Measurements from ENCODE around the gene ECHS1. TPM values are rescaled to one million over a fixed set of nuclear protein-coding genes. Genes with fewer than 3 reads are reported as not detected.

Gene ECHS1
- total RNA-seq, 2 experiments from 2014 or later = 50.7 to 51.4 TPM

DNA sequence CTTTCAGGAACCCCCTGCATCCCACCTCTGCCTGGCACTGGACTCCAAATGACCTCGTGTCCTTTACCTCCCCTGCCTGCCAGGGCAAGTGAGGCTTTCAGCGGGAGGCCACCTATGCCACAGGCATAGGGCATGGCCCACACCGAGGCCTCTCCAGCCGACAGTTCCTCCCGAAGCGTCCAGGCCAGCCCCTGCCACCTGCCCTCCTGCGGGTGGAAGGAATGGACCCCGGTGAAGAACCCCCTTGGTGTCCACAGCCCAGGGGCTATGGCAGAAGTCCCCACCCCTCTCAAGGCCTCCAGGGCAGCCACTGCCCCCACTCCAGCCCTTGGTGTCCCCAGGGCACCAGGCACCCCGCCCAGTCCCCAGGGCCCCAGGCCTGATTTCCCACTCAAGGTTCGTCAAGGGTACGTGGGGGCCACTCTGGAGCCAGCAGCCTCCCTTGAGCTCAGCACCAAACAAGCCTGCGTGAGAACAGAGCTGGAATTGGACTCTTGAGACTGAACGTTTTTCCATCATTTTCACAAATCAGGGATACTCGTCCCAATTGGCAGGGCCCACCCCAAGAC is 18.4 kb downstream of the ECHS1 start:
- H3K27ac Mint-ChIP-seq = no peak overlapping the region
- DNase-seq = no peak
- TF ChIP-seq, protein P1, sequence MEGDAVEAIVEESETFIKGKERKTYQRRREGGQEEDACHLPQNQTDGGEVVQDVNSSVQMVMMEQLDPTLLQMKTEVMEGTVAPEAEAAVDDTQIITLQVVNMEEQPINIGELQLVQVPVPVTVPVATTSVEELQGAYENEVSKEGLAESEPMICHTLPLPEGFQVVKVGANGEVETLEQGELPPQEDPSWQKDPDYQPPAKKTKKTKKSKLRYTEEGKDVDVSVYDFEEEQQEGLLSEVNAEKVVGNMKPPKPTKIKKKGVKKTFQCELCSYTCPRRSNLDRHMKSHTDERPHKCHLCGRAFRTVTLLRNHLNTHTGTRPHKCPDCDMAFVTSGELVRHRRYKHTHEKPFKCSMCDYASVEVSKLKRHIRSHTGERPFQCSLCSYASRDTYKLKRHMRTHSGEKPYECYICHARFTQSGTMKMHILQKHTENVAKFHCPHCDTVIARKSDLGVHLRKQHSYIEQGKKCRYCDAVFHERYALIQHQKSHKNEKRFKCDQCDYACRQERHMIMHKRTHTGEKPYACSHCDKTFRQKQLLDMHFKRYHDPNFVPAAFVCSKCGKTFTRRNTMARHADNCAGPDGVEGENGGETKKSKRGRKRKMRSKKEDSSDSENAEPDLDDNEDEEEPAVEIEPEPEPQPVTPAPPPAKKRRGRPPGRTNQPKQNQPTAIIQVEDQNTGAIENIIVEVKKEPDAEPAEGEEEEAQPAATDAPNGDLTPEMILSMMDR (IDR thresholded peaks at IDR 0.05) = no peak
- peaks cover 5% of the 10 kb centered on the region for H3K36me3 Mint-ChIP-seq (ENCODE audit: low read depth)
- CTCF ChIA-PET = interaction anchor here (1.9 kb wide), 1 partner anchor 25 kb away, joined by 7 read pairs; no protein-coding TSS in a partner anchor
- intact Hi-C loops (cut with micrococcal nuclease) = no loop called here
- peaks cover 2% of the 10 kb centered on the region for H3K4me1 Mint-ChIP-seq (ENCODE audit: low read depth)
- no peak overlapping the region for H3K4me3 Mint-ChIP-seq
- ATAC-seq = no peak
- H3K9me3 Mint-ChIP-seq = no peaks in the 10 kb centered on the region
- POLR2A ChIA-PET = interaction anchor here (3.7 kb wide), 1 partner anchor 36 kb away, joined by 20 read pairs; no protein-coding TSS in a partner anchor
- H3K27me3 Mint-ChIP-seq = no peaks in the 10 kb centered on the region

DNA sequence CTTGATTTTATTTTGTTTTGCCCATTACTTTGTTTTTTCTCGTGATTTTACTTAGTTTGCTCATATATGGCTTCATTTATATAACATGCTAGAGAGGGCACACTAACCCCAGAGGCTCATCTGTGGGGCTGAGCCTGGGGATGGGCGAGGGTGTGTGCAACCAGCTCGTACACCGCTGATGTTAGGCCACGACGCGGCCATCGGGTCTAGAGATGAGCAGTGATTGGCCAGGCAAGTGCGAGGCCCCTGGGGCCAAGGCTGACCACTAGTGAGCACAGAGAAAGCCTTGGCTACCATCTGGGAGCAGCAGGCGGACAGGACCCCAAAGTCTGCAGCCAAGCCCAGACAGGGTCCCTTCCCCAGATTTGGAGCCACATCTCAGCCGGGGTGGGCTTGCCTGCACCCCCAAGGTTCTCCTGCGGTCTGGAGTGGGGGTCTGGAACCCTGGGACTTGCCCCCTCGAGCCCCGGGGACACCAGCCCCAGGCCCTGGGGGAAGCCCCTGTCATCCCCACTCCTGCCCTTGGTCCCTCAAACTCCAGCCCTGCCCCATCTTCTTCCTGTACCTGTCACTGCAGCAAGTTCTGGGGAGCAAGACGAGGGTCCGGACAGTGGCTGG is 19.1 kb downstream of the ECHS1 start:
- no peak for DNase-seq
- H3K27me3 Mint-ChIP-seq = peaks cover 4% of the 10 kb centered on the region
- H3K27ac Mint-ChIP-seq = no peak overlapping the region
- CTCF ChIA-PET = interaction anchor here (1.9 kb wide), 1 partner anchor 25 kb away, joined by 14 read pairs; no protein-coding TSS in a partner anchor
- intact Hi-C loops (cut with micrococcal nuclease) = no loop called here
- no peak overlapping the region for H3K4me3 Mint-ChIP-seq
- peaks cover 4% of the 10 kb centered on the region for H3K4me1 Mint-ChIP-seq (ENCODE audit: low read depth)
- H3K9me3 Mint-ChIP-seq = no peaks in the 10 kb centered on the region
- no peak for ATAC-seq
- TF ChIP-seq, protein P1 (IDR thresholded peaks at IDR 0.05) = no peak
- peaks cover 5% of the 10 kb centered on the region for H3K36me3 Mint-ChIP-seq (ENCODE audit: low read depth)
- POLR2A ChIA-PET = interaction anchor here (1.5 kb wide), 1 partner anchor 8 kb away, joined by 5 read pairs; no protein-coding TSS in a partner anchor

DNA sequence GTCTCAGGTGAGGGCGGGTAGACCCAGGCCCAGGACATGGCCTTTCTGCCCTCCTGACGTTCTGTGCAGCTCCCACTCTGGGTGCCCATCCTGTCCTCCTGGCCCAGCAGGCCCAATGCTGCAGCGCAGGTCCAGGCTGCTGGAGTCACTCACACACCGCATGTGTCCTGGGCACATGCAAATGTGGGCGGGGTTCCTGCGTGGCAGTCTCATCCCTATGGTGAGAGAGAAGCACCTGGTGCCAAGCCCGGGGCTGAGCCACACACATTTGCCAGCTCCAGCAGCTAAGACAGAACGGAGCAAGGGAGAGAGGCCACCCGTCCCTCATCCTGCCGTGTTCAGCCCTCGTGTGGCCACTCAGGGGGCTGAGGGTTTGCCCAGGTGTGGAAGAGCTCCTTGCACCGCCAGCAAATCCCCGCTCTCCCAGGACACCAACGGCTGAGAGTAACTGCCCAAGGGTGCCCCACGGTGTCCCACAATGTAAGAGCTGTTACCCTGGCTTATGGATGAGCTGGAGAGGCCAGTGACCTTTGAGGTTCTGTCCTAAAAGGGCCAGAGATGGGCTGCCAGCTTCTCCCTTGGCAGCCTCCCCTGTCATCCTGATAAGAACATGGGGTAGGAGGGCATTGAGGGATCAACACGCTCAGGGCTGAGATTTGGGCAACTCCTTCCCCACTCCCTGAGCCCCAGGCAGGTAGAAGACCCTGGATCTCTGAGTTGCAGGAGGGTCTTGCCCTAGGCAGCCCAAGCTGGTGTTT is 19.8 kb downstream of the ECHS1 start:
- Mint-ChIP-seq H3K27me3 (peaks cover 5% of the 10 kb centered on the region), H3K36me3 (ENCODE audit: low read depth) (peaks cover 5% of the 10 kb centered on the region), H3K9me3 (no peaks in the 10 kb centered on the region), H3K4me1 (ENCODE audit: low read depth) (peaks cover 5% of the 10 kb centered on the region), H3K27ac (no peak overlapping the region), H3K4me3 (no peak overlapping the region)
- TF ChIP-seq, protein P1 (IDR thresholded peaks at IDR 0.05) = no peak
- ChIA-PET CTCF (interaction anchor here (1.1 to 1.9 kb wide), 2 partner anchors 8 to 24 kb away, joined by 3 to 14 read pairs; no protein-coding TSS in a partner anchor), POLR2A (interaction anchor here (0.8 to 1.5 kb wide), 2 partner anchors 8 to 12 kb away, joined by 3 to 5 read pairs; no protein-coding TSS in a partner anchor)
- intact Hi-C loops (cut with micrococcal nuclease) = no loop called here
- DNase-seq (no peak), ATAC-seq (no peak)

DNA sequence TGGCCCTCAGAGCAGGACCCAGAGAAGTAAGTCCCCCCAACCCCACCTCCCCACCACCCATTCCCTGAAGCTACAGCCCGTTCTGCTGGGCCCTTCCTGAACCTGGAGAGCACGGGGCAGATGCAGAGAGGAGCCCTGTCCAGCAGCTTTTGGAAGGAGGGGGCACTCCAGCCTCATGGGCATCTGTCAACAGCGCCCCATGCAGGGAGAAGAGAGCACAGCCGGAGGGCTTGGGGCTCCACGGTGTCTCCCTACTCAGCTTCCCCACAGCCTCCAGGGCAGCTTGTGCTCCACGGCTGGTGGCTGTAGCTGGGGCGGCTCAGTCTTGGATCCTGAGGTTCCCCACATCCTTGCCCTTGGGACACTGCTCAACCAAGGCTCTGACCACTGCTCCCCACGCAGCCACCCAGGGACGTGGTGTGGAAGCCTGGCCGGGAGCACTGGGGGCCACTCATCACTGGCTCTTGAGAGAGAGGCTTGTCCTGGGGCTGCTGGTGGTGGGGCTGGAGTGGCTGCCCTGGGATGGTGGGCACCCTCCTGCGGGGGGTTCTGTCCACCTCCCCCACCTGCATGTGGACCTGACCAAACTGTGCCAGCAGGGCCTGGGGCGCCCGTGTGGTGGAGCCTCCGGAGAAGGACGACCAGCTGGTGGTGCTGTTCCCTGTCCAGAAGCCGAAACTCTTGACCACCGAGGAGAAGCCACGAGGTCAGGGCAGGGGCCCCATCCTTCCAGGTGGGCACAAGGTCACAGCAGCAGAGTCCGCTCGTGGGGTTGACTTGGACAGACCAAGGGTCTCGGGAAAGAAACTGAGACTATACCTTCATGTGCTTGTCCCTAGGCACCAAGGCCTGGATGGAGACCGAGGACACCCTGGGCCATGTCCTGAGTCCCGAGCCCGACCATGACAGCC is 21.5 kb downstream of the ECHS1 start:
- Mint-ChIP-seq H3K4me1 (ENCODE audit: low read depth) (peaks cover 5% of the 10 kb centered on the region), H3K36me3 (ENCODE audit: low read depth) (peaks cover 5% of the 10 kb centered on the region), H3K4me3 (no peak overlapping the region), H3K27me3 (peaks cover 7% of the 10 kb centered on the region), H3K27ac (no peak overlapping the region), H3K9me3 (no peaks in the 10 kb centered on the region)
- DNase-seq = no peak
- POLR2A ChIA-PET = no interaction called here
- TF ChIP-seq, protein P1 (IDR thresholded peaks at IDR 0.05) = no peak
- peak; percentile 12 for ATAC-seq
- CTCF ChIA-PET = interaction anchor here (1.1 kb wide), 2 partner anchors 10 to 33 kb away, joined by 3 read pairs; no protein-coding TSS in a partner anchor
- intact Hi-C loops (cut with micrococcal nuclease) = no loop called here

All from activated CD8-positive, alpha-beta T cell treated with anti-CD3 and anti-CD28 coated beads for 36 hours (primary cell).